Measurements from ENCODE around the gene DNAJB14. TPM values are rescaled to one million over a fixed set of nuclear protein-coding genes. Genes with fewer than 3 reads are reported as not detected.
A peak's percentile ranks its signal among the peaks of the same experiment; 100 is the strongest.
"Not testable (repeated sequence)": the region's sequence is repeated elsewhere in the genome, so short reads cannot be mapped to it uniquely, and the experiment has no call there.

The DNAJB14 gene
- 15.2 and 21.4 TPM in 2 replicates for total RNA-seq (2014; rRNA removed; shearing (Covaris generic))

- peak within 1 kb of the TSS; percentile 87 for H3K4me3 ChIP-seq (ENCODE audit: insufficient read depth, low read depth, low read length)
- no peaks in the 10 kb centered on the region for H3K27me3 ChIP-seq (ENCODE audit: control insufficient read depth, insufficient read depth, low read length)
- peak; percentile 89 for DNase-seq
- peaks cover 8% of the 10 kb centered on the region for H3K36me3 ChIP-seq (replicated peaks; ENCODE audit: control insufficient read depth, insufficient read depth, low read length)
These were observed at the start of gene DNAJB14 for GRCh38 chr4:99946356-99947189. DNAJB14 (minus strand) TSS chr4:99946618; CDS start chr4:99946571, 47 bp downstream.

- H3K36me3 ChIP-seq (replicated peaks; ENCODE audit: control insufficient read depth, insufficient read depth, low read length), result no peaks in the 10 kb centered on the region
- DNase-seq, result no peak
- no peaks in the 10 kb centered on the region for H3K27me3 ChIP-seq (ENCODE audit: control insufficient read depth, insufficient read depth, low read length)
- no peak overlapping the region for H3K4me3 ChIP-seq (ENCODE audit: insufficient read depth, low read depth, low read length)
These were observed 45.3 kb upstream of the DNAJB14 start for GRCh38 chr4:99991741-99992140.

GRCh38 chr4:99987681-99988080 is 41.3 kb upstream of the DNAJB14 start:
- no peaks in the 10 kb centered on the region for H3K36me3 ChIP-seq (replicated peaks; ENCODE audit: control insufficient read depth, insufficient read depth, low read length)
- H3K4me3 ChIP-seq (ENCODE audit: insufficient read depth, low read depth, low read length), result no peak overlapping the region
- DNase-seq, result no peak
- H3K27me3 ChIP-seq (ENCODE audit: control insufficient read depth, insufficient read depth, low read length), result no peaks in the 10 kb centered on the region

GRCh38 chr4:99986792-99987191 is 40.4 kb upstream of the DNAJB14 start:
- no peak for DNase-seq
- H3K4me3 ChIP-seq (ENCODE audit: insufficient read depth, low read depth, low read length), result no peak overlapping the region
- no peaks in the 10 kb centered on the region for H3K36me3 ChIP-seq (replicated peaks; ENCODE audit: control insufficient read depth, insufficient read depth, low read length)
- no peaks in the 10 kb centered on the region for H3K27me3 ChIP-seq (ENCODE audit: control insufficient read depth, insufficient read depth, low read length)

- no peaks in the 10 kb centered on the region for H3K27me3 ChIP-seq (ENCODE audit: control insufficient read depth, insufficient read depth, low read length)
- no peaks in the 10 kb centered on the region for H3K36me3 ChIP-seq (replicated peaks; ENCODE audit: control insufficient read depth, insufficient read depth, low read length)
- no peak for DNase-seq
- no peak overlapping the region for H3K4me3 ChIP-seq (ENCODE audit: insufficient read depth, low read depth, low read length)
These were observed 37.0 kb upstream of the DNAJB14 start for GRCh38 chr4:99983289-99983943.

- Histone ChIP-seq H3K4me3 (ENCODE audit: insufficient read depth, low read depth, low read length) (no peak overlapping the region), H3K27me3 (ENCODE audit: control insufficient read depth, insufficient read depth, low read length) (no peaks in the 10 kb centered on the region), H3K36me3 (replicated peaks; ENCODE audit: control insufficient read depth, insufficient read depth, low read length) (no peaks in the 10 kb centered on the region)
- DNase-seq, result no peak
These were observed 33.5 kb upstream of the DNAJB14 start for GRCh38 chr4:99979872-99980271.

- no peaks in the 10 kb centered on the region for H3K36me3 ChIP-seq (replicated peaks; ENCODE audit: control insufficient read depth, insufficient read depth, low read length)
- no peak overlapping the region for H3K4me3 ChIP-seq (ENCODE audit: insufficient read depth, low read depth, low read length)
- no peak for DNase-seq
- no peaks in the 10 kb centered on the region for H3K27me3 ChIP-seq (ENCODE audit: control insufficient read depth, insufficient read depth, low read length)
These were observed 25.2 kb upstream of the DNAJB14 start for GRCh38 chr4:99971453-99972111.

- Histone ChIP-seq H3K27me3 (ENCODE audit: control insufficient read depth, insufficient read depth, low read length) (no peaks in the 10 kb centered on the region), H3K36me3 (replicated peaks; ENCODE audit: control insufficient read depth, insufficient read depth, low read length) (no peaks in the 10 kb centered on the region), H3K4me3 (ENCODE audit: insufficient read depth, low read depth, low read length) (no peak overlapping the region)
- no peak for DNase-seq
These were observed 21.9 kb upstream of the DNAJB14 start for GRCh38 chr4:99968330-99968729.

- H3K4me3 ChIP-seq (ENCODE audit: insufficient read depth, low read depth, low read length), result no peak overlapping the region
- no peaks in the 10 kb centered on the region for H3K27me3 ChIP-seq (ENCODE audit: control insufficient read depth, insufficient read depth, low read length)
- no peak for DNase-seq
- H3K36me3 ChIP-seq (replicated peaks; ENCODE audit: control insufficient read depth, insufficient read depth, low read length), result no peaks in the 10 kb centered on the region
These were observed 20.3 kb upstream of the DNAJB14 start for GRCh38 chr4:99966692-99967091.

GRCh38 chr4:99965674-99966350 is 19.4 kb upstream of the DNAJB14 start:
- DNase-seq, result no peak
- Histone ChIP-seq H3K36me3 (replicated peaks; ENCODE audit: control insufficient read depth, insufficient read depth, low read length) (no peaks in the 10 kb centered on the region), H3K4me3 (ENCODE audit: insufficient read depth, low read depth, low read length) (no peak overlapping the region), H3K27me3 (ENCODE audit: control insufficient read depth, insufficient read depth, low read length) (no peaks in the 10 kb centered on the region)

GRCh38 chr4:99965173-99965572 is 18.8 kb upstream of the DNAJB14 start:
- Histone ChIP-seq H3K27me3 (ENCODE audit: control insufficient read depth, insufficient read depth, low read length) (no peaks in the 10 kb centered on the region), H3K4me3 (ENCODE audit: insufficient read depth, low read depth, low read length) (no peak overlapping the region)
- no peak for DNase-seq

GRCh38 chr4:99961711-99962110 is 15.3 kb upstream of the DNAJB14 start:
- Histone ChIP-seq H3K36me3 (replicated peaks; ENCODE audit: control insufficient read depth, insufficient read depth, low read length) (no peaks in the 10 kb centered on the region), H3K4me3 (ENCODE audit: insufficient read depth, low read depth, low read length) (no peak overlapping the region), H3K27me3 (ENCODE audit: control insufficient read depth, insufficient read depth, low read length) (no peaks in the 10 kb centered on the region)
- DNase-seq, result no peak

More at GRCh38 chr4:99965173-99965572, 18.8 kb upstream of the DNAJB14 start:
- no peaks in the 10 kb centered on the region for H3K36me3 ChIP-seq (replicated peaks; ENCODE audit: control insufficient read depth, insufficient read depth, low read length)

GRCh38 chr4:99960648-99961047 is 14.2 kb upstream of the DNAJB14 start:
- DNase-seq, result no peak
- Histone ChIP-seq H3K4me3 (ENCODE audit: insufficient read depth, low read depth, low read length) (no peak overlapping the region), H3K36me3 (replicated peaks; ENCODE audit: control insufficient read depth, insufficient read depth, low read length) (no peaks in the 10 kb centered on the region), H3K27me3 (ENCODE audit: control insufficient read depth, insufficient read depth, low read length) (no peaks in the 10 kb centered on the region)

GRCh38 chr4:99958207-99958606 is 11.8 kb upstream of the DNAJB14 start:
- H3K4me3 ChIP-seq (ENCODE audit: insufficient read depth, low read depth, low read length); H3K36me3 ChIP-seq (replicated peaks; ENCODE audit: control insufficient read depth, insufficient read depth, low read length); DNase-seq; H3K27me3 ChIP-seq (ENCODE audit: control insufficient read depth, insufficient read depth, low read length): not testable (repeated sequence)
